PC-9 (cell line): Measurements from ENCODE around the gene EMILIN1.

Experiments
- EZH2 ChIP-seq: fragments of 200-600 bp; sonication (generic); IDR thresholded peaks from 2 replicates; pipeline ENCODE4 v1.8.0; 2017; ENCODE audit warnings: antibody characterized with exemption, low read depth
- TF ChIP-seq, protein P1 (sequence below): fragments of 200-600 bp; sonication (generic); conservative IDR thresholded peaks from 2 replicates; pipeline ENCODE4 v1.6.1; 2017; ENCODE audit warnings: mixed run types, antibody characterized with exemption, mild to moderate bottlenecking, moderate library complexity

DNA sequence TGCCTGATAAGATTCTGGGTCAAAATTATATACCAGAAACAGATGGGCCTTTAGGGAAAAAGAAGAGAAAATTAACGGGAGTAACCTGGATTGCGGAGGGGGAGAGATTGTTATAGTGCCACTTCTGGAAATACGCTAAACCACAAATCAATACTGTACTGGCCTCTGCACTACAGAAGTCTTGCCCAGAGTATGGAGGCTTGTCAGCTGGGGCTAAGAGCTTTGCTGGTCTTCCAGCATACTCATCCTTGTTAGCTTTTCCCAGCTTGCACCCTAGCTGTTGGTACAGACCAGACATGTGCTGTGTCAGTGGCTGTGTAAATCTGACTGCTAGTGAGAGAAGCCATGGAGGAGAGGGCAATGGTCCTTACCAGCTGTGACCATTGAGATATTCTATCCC lies 18.1 kb upstream of the EMILIN1 start:
- TF ChIP-seq, protein P1, sequence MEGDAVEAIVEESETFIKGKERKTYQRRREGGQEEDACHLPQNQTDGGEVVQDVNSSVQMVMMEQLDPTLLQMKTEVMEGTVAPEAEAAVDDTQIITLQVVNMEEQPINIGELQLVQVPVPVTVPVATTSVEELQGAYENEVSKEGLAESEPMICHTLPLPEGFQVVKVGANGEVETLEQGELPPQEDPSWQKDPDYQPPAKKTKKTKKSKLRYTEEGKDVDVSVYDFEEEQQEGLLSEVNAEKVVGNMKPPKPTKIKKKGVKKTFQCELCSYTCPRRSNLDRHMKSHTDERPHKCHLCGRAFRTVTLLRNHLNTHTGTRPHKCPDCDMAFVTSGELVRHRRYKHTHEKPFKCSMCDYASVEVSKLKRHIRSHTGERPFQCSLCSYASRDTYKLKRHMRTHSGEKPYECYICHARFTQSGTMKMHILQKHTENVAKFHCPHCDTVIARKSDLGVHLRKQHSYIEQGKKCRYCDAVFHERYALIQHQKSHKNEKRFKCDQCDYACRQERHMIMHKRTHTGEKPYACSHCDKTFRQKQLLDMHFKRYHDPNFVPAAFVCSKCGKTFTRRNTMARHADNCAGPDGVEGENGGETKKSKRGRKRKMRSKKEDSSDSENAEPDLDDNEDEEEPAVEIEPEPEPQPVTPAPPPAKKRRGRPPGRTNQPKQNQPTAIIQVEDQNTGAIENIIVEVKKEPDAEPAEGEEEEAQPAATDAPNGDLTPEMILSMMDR = no peak
- no peak for TF ChIP-seq EZH2
